HepG2 (cell line): ENCODE data around the gene YIPF7. TPM values are rescaled to one million over a fixed set of nuclear protein-coding genes. Genes with fewer than 3 reads are reported as not detected.

Source experiments
- ATAC-seq: fragments of 200-7000 bp; cut with Tn5 transposase; 3 replicates; pipeline ENCODE4 v1.9.1; 2020; ENCODE audit warnings: mild to moderate bottlenecking, moderate library complexity
- BruUV-seq: library from RNA; stranded (reverse); fragments of 400-500 nt; replicated peaks from 2 replicates; lab custom pipeline; 2021; lab: Mats Ljungman, UMichigan
- CTCF ChIA-PET: fragments of 300-600 bp; formaldehyde crosslinking; extraction: SDS; loops from one replicate; lab custom pipeline; 2021; ENCODE audit warnings: low total read pairs, inconsistent platforms, low intra/inter-chr PET ratio; lab: Yijun Ruan, JAX
- POLR2A ChIA-PET: fragments of 350-600 bp; sonication (Branson Sonifier 250); formaldehyde crosslinking; loops from one replicate; lab custom pipeline; 2020; ENCODE audit warnings: antibody characterized with exemption, inconsistent platforms; lab: Yijun Ruan, JAX
- DNase-seq: peaks from one replicate; pipeline ENCODE4 v3.0.0-alpha.2; 2015; ENCODE audit warnings: low spot score
- FAIRE-seq: peaks from 3 replicates; lab custom pipeline; 2011; peaks lifted over from hg19 to GRCh38; lab: Jason Lieb, UNC
- H2AFZ ChIP-seq: one replicate; pipeline ENCODE4 v1.6.1; 2011; ENCODE audit warnings: low read length, inconsistent platforms
- H3K27ac ChIP-seq: fragments of 300-600 bp; 3 replicates; pipeline ENCODE4 v1.8.0; 2011; ENCODE audit warnings: mixed run types, mild to moderate bottlenecking, mixed read lengths, low read length, inconsistent platforms; ENCODE audit not compliant: insufficient read depth; ENCODE audit errors: extremely low read length
- H3K27me3 ChIP-seq, 2 experiments: fragments of 200-600 bp in 1 of 2; 2 replicates in 1 of 2; 3 replicates in 1 of 2; pipeline versions ENCODE4 v1.6.0 to v1.8.0; 2011; ENCODE audit warnings: low read length in 2 of 2, mild to moderate bottlenecking in 2 of 2, moderate library complexity in 2 of 2, inconsistent platforms in 1 of 2; ENCODE audit not compliant: insufficient read depth in 2 of 2, control insufficient read depth in 1 of 2
- H3K36me3 ChIP-seq, 2 experiments: fragments of 200-600 bp in 1 of 2; replicated peaks in 1 of 2; 2 replicates in 1 of 2; 3 replicates in 1 of 2; pipeline versions ENCODE4 v1.5.1 to v1.8.0; 2011; ENCODE audit warnings: low read length in 2 of 2, inconsistent platforms in 1 of 2; ENCODE audit not compliant: insufficient read depth in 2 of 2, control insufficient read depth in 1 of 2
- H3K4me1 ChIP-seq: 2 replicates; pipeline ENCODE4 v1.5.1; 2012; ENCODE audit warnings: low read length, inconsistent platforms; ENCODE audit not compliant: insufficient read depth
- H3K4me2 ChIP-seq: 2 replicates; pipeline ENCODE4 v1.6.0; 2011; ENCODE audit warnings: low read depth, low read length, inconsistent platforms
- H3K4me3 ChIP-seq, 3 experiments: fragments of 200-600 bp in 1 of 3; sonication (generic), shearing (Covaris generic) in 1 of 3; replicated peaks in 1 of 3; 2 replicates each; pipeline ENCODE4 v1.5.1; 2011 to 2016; ENCODE audit warnings: low read length in 3 of 3, inconsistent platforms in 2 of 3, low read depth in 2 of 3, mild to moderate bottlenecking in 2 of 3, control low read depth in 1 of 3, mixed read lengths in 1 of 3; ENCODE audit not compliant: insufficient read depth in 1 of 3
- H3K79me2 ChIP-seq: one replicate; pipeline ENCODE4 v1.6.1; 2011; ENCODE audit warnings: low read length, inconsistent platforms; ENCODE audit not compliant: insufficient read depth
- H3K9ac ChIP-seq: 2 replicates; pipeline ENCODE4 v1.6.0; 2011; ENCODE audit warnings: mild to moderate bottlenecking, low read depth, low read length, inconsistent platforms; ENCODE audit not compliant: insufficient read depth
- H3K9me3 ChIP-seq: 2 replicates; pipeline ENCODE4 v1.5.1; 2012; ENCODE audit warnings: mild to moderate bottlenecking, low read length
- H4K20me1 ChIP-seq: 2 replicates; pipeline ENCODE4 v1.6.0; 2011; ENCODE audit warnings: inconsistent platforms, mild to moderate bottlenecking, low read length, moderate library complexity; ENCODE audit not compliant: insufficient read depth
- FIP1L1 ChIP-seq: fragments of 200-400 bp; formaldehyde crosslinking; IDR thresholded peaks from 2 replicates; pipeline ENCODE4 v1.6.1; 2018; ENCODE audit warnings: low read depth, mild to moderate bottlenecking, low read length, moderate library complexity, borderline replicate concordance; ENCODE audit not compliant: insufficient read depth
- JUN ChIP-seq: sonication (generic); formaldehyde crosslinking; IDR thresholded peaks from 2 replicates; pipeline ENCODE4 v1.4.0; 2020; ENCODE audit warnings: mild to moderate bottlenecking, missing genetic modification reagents
- ZNF10 ChIP-seq: sonication (generic); formaldehyde crosslinking; IDR thresholded peaks from 2 replicates; pipeline ENCODE4 v1.4.0; 2020; ENCODE audit warnings: mild to moderate bottlenecking, low read depth, missing genetic modification reagents, borderline replicate concordance
- ZNF589 ChIP-seq: sonication (generic); formaldehyde crosslinking; conservative IDR thresholded peaks from 2 replicates; pipeline ENCODE4 v1.8.0; 2022; ENCODE audit warnings: mild to moderate bottlenecking, moderate library complexity, missing genetic modification reagents
- WGBS: methylation state at CpG from one replicate; pipeline ENCODE4 v1.1.6; 2017; ENCODE audit warnings: low lambda C conversion rate; 5-methylcytosine and 5-hydroxymethylcytosine counted together
- in situ Hi-C: cut with HindIII; loops from 2 replicates; pipeline ENCODE4 v1.10.0; 2017; ENCODE audit warnings: low pct_unique_long_range_greater_than_20kb; ENCODE audit not compliant: extremely low pct_ligation_motif_present
- intact Hi-C: fragments of 100-400 bp; cut with micrococcal nuclease; formaldehyde crosslinking; loops from one replicate; pipeline ENCODE4 v1.10.0; 2022; ENCODE audit not compliant: unreplicated experiment
- polyA plus RNA-seq, 8 experiments: library from polyadenylated mRNA; depleted of rRNA in 3 of 8; stranded (reverse) in 7 of 8; unstranded in 1 of 8; fragments of >200 nt; fragmentation: Illumina TruSeq in 4 of 8; extraction: Trizol in 4 of 8; gene quantifications; 2 replicates each; pipeline versions ENCODE4 v1.2.1 to v1.2.3, GENCODE V29; 2011 to 2016; ENCODE audit warnings: low read depth in 4 of 8, missing spikeins in 1 of 8, mixed read lengths in 1 of 8; ENCODE audit not compliant: insufficient read depth in 1 of 8
- total RNA-seq, 5 experiments: library from RNA; depleted of rRNA; stranded (reverse); fragments of >200 nt; fragmentation: Illumina TruSeq; extraction: Trizol; gene quantifications; 2 replicates each; pipeline ENCODE4 v1.2.3, GENCODE V29; 2016; ENCODE audit warnings: low read depth in 1 of 5

YIPF7 gene
- total and polyA plus RNA-seq, 2 of the 13 experiments (the other 11 are each of a cell fraction or from before 2014, with no cell fraction given): 0.12 TPM; not detected in 1

DNA sequence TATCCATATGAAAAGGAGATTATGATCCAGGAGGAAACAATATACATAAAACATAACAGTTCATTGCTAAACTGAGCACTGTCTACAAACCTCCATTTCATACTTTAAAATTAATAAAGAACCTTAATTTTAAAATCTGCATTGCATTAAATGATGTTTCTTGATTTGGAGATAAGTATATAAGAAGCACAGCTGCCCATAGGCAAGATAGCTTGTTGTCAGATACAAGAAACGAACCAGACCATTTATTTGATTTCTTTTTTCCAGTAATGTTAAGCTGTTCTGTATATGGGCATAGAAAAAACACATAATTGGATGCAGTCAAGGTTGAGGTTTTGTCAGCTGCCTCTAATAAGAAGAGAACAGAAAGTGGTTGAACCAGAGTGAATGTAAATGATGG, 33.2 kb upstream of the YIPF7 start (continued):
- TF ChIP-seq FIP1L1: no peak
- no peak for TF ChIP-seq JUN
- no peak for TF ChIP-seq ZNF10 (CRISPR knock-in tag)

DNA sequence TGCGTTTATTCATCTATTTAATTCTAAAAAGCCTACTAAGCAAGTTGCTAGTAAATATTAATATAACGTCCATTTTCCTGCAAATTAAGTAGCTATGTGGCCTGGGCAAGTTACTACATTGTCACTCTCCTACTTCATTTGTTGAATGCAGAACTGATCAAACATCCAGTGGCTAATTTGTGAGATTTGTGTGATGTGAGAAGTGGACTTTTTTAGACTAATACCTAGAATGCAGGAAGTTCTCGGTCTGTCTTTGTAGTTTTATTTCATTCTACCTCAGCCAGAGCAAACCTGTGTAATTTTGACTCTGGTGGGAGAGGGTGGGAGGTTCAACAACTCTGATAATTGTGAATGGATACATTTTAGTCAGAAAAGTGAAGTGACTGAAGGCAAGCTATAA, 27.6 kb upstream of the YIPF7 start:
- CTCF ChIA-PET: no interaction called here
- H3K36me3 ChIP-seq: peaks cover 1 to 18% of the 10 kb centered on the region in 2 experiments; a peak in 3 of 5 replicates
- peak overlapping the region; percentile 88 for H3K9ac ChIP-seq
- no peak for TF ChIP-seq ZNF589
- POLR2A ChIA-PET: interaction anchor here (1.1 to 3.2 kb wide), 9 partner anchors 14 to 54 kb away, joined by 3 to 27 read pairs (median 4); partner anchors contain the start of gene GNPDA2
- peaks cover 32% of the 10 kb centered on the region for H3K79me2 ChIP-seq
- peak overlapping the region; percentile 90 for H3K4me2 ChIP-seq
- peak overlapping the region; percentile 91 for H2AFZ ChIP-seq
- DNase-seq (no peak), ATAC-seq (peak; percentile 16), FAIRE-seq (no peak)
- peak overlapping the region; percentile 93 for H3K27ac ChIP-seq
- intact Hi-C loops: no loop called here
- H4K20me1 ChIP-seq: no peaks in the 10 kb centered on the region
- H3K4me1 ChIP-seq: peaks cover 24% of the 10 kb centered on the region
- no peaks in the 10 kb centered on the region; a peak in 1 of 5 replicates for H3K27me3 ChIP-seq
- no peaks in the 10 kb centered on the region for H3K9me3 ChIP-seq
- peak overlapping the region; percentile 67 to 90 (median 87) for H3K4me3 ChIP-seq
- BruUV-seq: no TSS peak
- WGBS: 3% methylated on average over 3 of the region's 3 CpGs
- in situ Hi-C loops: no loop called here
